RWPE2 (cell line): ENCODE results near the gene DPEP1.

Source experiments
- ATAC-seq: fragments of 200-7000 bp; cut with Tn5 transposase; 3 replicates; pipeline ENCODE4 v1.9.1; 2021; ENCODE audit warnings: low read depth
- DNase-seq: peaks from one replicate; pipeline ENCODE4 v3.0.0-alpha.2; 2020; ENCODE audit warnings: low spot score
- H3K27ac ChIP-seq: fragments of 450-650 bp; 2 replicates; pipeline ENCODE4 v1.5.1; 2017; ENCODE audit warnings: mild to moderate bottlenecking; ENCODE audit not compliant: poor library complexity, severe bottlenecking
- H3K27me3 ChIP-seq: fragments of 250-450 bp; sonication (Bioruptor Pico); 2 replicates; pipeline ENCODE4 v1.5.1; 2021; ENCODE audit warnings: mild to moderate bottlenecking, moderate library complexity; ENCODE audit not compliant: insufficient read depth, poor library complexity, severe bottlenecking
- H3K36me3 ChIP-seq: fragments of 250-450 bp; sonication (Bioruptor Pico); 2 replicates; pipeline ENCODE4 v1.5.1; 2020; ENCODE audit warnings: low read depth, mild to moderate bottlenecking, moderate library complexity
- H3K4me1 ChIP-seq: fragments of 250-450 bp; sonication (Bioruptor Pico); 2 replicates; pipeline ENCODE4 v1.5.1; 2021; ENCODE audit warnings: mild to moderate bottlenecking, moderate library complexity; ENCODE audit not compliant: insufficient read depth, poor library complexity, severe bottlenecking
- H3K4me3 ChIP-seq: fragments of 250-450 bp; sonication (Bioruptor Pico); 2 replicates; pipeline ENCODE4 v1.5.1; 2021; ENCODE audit warnings: mild to moderate bottlenecking, moderate library complexity; ENCODE audit not compliant: severe bottlenecking
- H3K9me3 ChIP-seq: fragments of 250-450 bp; sonication (Bioruptor Pico); 2 replicates; pipeline ENCODE4 v1.5.1; 2021; ENCODE audit warnings: mild to moderate bottlenecking, moderate library complexity; ENCODE audit not compliant: severe bottlenecking
- CTCF ChIP-seq: fragments of 450-650 bp; IDR thresholded peaks from one replicate; pipeline ENCODE4 v1.5.1; 2017; ENCODE audit warnings: mild to moderate bottlenecking, moderate library complexity; ENCODE audit not compliant: poor library complexity, severe bottlenecking

Gene DPEP1

GRCh38 chr16:89620406-89620841, 7.0 kb downstream of the DPEP1 start:
- H3K4me3 ChIP-seq = no peak overlapping the region
- no peak overlapping the region for H3K27ac ChIP-seq
- no peaks in the 10 kb centered on the region for H3K4me1 ChIP-seq
- no peaks in the 10 kb centered on the region for H3K9me3 ChIP-seq
- H3K36me3 ChIP-seq = no peaks in the 10 kb centered on the region
- no peak for TF ChIP-seq CTCF
- peak; percentile 55 for DNase-seq
- no peak for ATAC-seq
- no peaks in the 10 kb centered on the region for H3K27me3 ChIP-seq

DNA sequence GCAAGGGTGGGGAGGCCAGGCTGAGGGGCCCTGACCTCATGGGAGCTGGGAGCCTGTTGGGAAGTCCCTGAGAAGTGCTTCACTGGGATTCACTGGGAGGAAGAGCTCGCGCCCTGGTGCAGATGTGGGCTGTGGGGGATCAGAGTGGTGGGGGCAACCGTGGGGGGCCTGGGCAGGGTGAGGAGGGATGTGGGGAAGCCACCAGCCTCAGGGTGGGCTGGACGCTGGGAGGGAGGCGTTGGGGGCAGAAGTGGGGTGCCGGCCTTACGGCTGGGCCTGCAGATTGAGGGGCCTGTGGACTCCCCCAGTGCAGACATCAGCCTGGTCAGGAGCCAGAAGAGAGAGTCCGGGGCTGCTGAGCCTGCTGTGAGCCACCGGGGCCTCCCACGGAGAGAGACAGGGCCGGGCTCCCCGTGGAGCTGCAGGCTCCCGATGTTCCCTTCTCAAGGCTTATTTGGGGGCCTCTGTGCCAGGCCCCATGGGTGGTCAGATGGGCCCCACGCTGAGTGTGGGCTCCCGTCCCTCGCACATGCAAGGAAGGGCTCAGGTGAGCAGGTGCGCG, 7.8 kb downstream of the DPEP1 start:
- Histone ChIP-seq H3K27ac (no peak overlapping the region), H3K36me3 (no peaks in the 10 kb centered on the region), H3K4me3 (no peak overlapping the region), H3K27me3 (no peaks in the 10 kb centered on the region), H3K9me3 (no peaks in the 10 kb centered on the region), H3K4me1 (no peaks in the 10 kb centered on the region)
- TF ChIP-seq CTCF = no peak
- ATAC-seq = no peak
- DNase-seq = peak; percentile 55

- no peak for TF ChIP-seq CTCF
- no peak overlapping the region for H3K27ac ChIP-seq
- H3K4me1 ChIP-seq = no peaks in the 10 kb centered on the region
- no peak overlapping the region for H3K4me3 ChIP-seq
- peak; percentile 55 for DNase-seq
- H3K27me3 ChIP-seq = no peaks in the 10 kb centered on the region
- ATAC-seq = no peak
- H3K9me3 ChIP-seq = no peaks in the 10 kb centered on the region
- no peaks in the 10 kb centered on the region for H3K36me3 ChIP-seq
Measured at GRCh38 chr16:89621698-89622409, 8.4 kb downstream of the DPEP1 start.

GRCh38 chr16:89623511-89624261, 10.2 kb downstream of the DPEP1 start:
- no peaks in the 10 kb centered on the region for H3K4me1 ChIP-seq
- DNase-seq (peak; percentile 62), ATAC-seq (peak; percentile 52; the same call in 2 of the 3 replicates)
- no peak for TF ChIP-seq CTCF
- no peaks in the 10 kb centered on the region for H3K9me3 ChIP-seq
- H3K36me3 ChIP-seq = no peaks in the 10 kb centered on the region
- no peak overlapping the region for H3K27ac ChIP-seq
- no peak overlapping the region for H3K4me3 ChIP-seq
- no peaks in the 10 kb centered on the region for H3K27me3 ChIP-seq
